Body of pancreas (tissue), 4 donors: Measurements from ENCODE around the gene SSRP1.

Experiments used
- CTCF ChIP-seq, 7 experiments: fragments of 450-650 bp in 4 of 7; fragments of 200-600 bp in 3 of 7; sonication (generic) in 3 of 7; IDR thresholded peaks; one replicate each; pipeline ENCODE4 v1.5.1; 2016 to 2019; ENCODE audit warnings: antibody characterized with exemption in 7 of 7
- POLR2A ChIP-seq, 3 donors: fragments of 450-650 bp; IDR thresholded peaks; one replicate each; pipeline ENCODE4 v1.6.1; 2016; ENCODE audit warnings: antibody characterized with exemption in 3 of 3, mild to moderate bottlenecking in 2 of 3

- TF ChIP-seq CTCF (IDR thresholded peaks at IDR 0.05) = peak in 1 of 7 experiments; percentile 11
- TF ChIP-seq POLR2A (IDR thresholded peaks at IDR 0.05) = no peak
Observed at GRCh38 chr11:57340039-57340615, 4.4 kb upstream of the SSRP1 start.
